HG03520 (cell line): ENCODE measurements around the gene BPIFB1.

Experiments used
- ATAC-seq: cut with Tn5 transposase; IDR thresholded peaks from one replicate; pipeline ENCODE4 v1.9.1; 2021; ENCODE audit warnings: mild to moderate bottlenecking, moderate library complexity; ENCODE audit not compliant: unreplicated experiment

BPIFB1 gene

DNA sequence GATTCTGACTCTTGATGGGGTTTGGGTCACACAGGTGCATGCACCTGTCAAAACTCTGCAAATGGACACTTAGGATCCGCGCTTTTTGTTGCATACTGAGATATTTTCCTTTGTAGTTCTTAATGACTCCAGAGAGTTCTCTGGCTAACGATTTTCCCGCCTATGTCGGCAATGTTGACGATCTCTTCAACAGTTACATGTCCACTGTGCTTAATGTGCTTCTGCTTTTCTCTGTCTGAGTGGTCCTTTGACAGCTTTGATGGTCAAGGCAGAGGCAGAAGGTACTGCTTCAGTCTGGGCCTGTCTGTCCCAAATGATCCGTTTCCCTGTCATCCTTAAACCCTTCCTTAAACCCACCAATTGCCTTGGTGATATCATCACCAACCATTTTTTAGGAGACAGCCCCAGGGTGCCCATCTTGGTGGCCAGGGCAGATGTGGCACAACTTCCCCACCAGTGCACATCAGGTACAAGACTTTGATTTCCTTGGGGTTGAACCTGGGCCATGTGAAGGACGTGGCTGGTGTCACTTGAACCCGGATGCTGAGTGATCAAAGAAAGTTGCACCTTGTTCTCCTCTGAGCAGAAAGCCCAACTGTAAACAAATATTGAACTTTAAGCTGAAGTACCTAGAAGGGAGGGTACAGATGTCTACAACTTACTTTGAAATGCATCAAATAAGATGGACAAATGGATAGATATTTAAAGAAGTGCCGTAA is 10.7 kb upstream of the BPIFB1 start:
- ATAC-seq = no peak

DNA sequence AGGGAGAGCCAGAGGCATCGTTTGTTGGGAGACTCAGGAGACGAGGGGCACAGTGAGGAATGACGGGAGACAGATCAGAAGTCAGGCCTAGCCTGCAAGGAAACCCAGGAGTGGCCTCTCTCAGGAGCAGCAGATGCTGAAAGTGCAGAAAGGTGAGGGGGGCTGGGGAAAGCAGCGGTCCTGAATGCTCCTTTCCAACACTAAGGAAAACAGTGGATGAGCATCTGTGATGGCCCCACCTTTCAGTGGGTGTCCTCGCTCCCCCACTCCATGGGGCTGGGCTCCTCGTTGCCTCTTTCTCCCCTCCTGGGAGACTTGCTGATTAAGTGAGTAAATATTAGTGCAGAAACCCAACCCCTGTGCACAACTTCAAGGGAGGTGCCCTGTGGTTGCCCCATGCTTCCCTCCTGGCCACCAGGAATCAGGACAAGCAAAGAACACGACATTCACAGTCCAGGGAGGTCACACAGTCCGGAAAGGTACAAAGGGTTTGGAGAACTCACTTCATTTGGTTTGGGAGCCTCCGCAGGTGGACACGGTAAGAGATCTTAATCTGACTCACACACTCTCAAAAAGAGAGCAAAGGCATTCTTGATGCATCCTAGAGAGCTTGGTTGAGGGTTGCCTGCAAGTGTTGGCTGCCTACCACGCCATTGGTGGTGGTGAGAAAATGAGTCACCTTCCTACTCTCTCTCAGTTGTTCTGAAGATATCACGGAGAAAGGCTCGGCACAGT is 9.7 kb upstream of the BPIFB1 start:
- ATAC-seq = no peak

DNA sequence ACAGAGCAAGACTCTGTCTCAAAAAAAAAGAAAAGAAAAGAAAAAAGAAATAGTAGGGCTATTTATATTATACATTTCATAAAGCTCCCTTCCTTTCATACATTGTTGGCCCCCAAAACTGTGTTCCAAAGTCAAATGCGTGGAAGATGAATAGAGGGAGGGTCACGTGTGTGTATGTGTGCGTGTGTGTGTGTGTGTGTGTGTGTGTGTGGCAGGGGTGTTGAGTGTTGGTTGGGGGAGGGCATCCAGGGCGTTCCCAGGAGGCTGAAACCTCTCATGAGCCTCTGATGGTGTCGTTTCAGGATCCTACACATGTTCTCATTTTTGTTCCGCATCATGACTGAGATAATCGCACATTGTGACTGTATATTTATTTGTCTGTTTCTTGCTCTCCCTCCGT is 7.8 kb upstream of the BPIFB1 start:
- no peak for ATAC-seq

DNA sequence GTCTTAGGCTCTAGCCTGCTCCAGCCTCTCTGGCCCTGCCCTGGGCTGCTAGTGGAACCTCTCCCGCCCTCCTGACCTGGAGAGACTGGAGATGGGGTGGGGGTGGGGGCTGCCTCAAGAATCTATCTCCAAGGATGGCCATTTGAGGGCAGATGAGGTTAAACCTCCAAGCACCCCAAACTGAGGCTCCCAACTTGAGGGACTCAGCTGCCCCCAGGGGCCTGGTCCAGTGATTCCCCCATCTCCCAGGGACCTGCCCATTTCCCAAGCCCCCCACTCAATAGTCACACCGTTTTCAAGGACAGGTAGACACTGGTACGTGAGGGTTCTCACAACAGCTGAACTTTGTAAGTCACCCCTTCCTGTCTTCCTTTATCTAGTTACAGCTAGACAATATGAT is 7.1 kb upstream of the BPIFB1 start:
- ATAC-seq = no peak

DNA sequence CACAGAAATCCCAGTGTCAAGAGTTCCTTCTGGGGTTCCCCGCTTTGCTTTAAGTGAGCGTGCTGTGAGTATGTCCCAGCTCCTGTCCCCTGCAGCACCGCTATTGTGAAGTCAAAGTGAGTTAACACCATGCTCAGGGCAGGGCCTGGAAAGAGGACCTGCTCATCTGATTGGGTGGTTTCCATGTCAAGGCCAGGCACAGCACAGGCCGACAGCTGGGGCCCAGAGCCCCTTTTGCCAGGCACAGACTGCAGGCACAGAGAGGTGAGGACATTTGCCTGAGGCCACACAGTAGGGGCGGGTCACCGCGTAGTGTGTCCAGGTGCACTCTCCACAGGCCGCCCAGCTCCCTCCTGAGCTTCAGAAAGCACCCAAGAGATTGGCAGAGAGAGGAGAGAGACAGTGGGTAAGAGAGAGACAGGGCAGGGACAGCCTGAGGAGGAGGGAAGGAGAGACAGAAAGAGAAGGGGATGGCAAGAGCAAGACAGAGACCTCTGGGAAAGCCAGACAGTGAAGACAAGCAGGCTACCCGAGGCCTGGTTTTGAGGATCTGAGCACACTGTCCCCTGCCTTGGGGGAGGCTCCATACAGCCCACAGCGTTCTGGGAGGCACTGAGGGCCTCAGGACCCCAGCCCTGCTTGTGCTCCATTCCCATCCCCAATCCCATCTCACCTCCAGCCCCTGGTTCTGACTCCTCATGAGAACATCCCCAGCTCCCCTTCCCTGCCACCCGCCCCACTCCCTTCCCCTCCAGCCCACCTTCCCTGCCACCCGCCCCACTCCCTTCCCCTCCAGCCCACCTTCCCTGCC is 6.5 kb upstream of the BPIFB1 start:
- no peak for ATAC-seq

DNA sequence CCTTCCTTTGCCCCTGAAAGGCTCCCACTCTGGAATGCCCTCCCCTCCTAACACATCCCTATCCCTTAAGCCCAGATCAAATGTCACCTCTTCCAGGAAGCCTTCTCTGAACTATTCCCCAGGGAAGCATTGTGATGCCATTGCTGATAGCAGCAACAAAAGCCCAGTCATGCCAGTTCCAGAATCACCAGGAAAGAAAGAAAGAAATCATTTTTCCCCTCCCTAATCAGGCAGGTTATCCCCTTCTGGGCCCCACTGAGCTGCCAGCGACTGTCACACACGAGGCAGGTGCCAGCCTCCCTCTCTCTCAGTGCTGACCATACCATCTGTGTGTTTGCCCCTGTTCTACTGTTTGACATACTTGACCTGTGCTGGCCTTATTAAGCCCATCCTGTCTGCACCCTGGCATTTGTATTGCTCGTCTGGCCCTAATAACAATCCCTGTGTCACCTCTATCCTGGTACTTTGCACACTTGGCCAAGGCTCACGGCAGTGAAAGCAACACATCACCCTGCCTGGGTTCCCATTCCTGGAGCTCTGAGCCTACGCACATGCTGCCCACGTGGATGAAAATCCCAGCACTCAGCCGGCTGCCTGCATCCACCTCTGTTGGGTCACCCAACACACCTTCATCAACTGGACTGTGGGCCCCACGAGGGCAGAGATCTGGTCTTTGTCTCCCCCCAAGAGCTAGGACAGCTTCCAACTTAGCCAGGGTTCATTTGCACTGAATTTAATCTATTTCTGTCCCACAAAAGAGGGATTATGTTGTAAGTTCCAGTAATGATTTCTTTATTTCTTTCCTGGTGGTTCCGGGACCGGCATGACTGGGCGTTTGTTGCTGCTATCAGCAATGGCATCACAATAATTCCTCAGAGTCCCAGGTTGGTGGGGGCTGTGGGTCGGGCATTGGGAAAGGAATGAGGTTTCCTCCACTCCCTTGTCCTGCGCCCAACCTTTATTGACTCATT is 5.3 kb upstream of the BPIFB1 start:
- ATAC-seq = no peak

DNA sequence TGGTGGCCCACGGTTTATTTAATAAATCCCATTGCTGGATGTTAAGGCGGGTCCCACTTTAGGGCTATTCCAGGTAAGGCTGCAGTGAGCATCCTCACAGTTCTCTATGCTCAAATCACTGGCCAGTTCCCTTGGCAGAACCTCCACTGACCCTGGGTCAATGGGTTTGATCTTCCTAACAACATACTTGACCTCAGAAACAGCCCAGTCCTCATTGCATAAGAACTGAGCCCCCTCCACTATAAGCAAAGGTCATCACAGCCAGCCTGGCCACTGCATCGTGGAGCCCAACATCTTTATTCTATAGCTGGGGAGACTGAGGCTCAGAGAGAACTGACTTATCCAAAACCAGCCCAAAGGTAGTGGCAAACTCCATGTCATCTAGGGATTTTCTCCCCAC is 4.3 kb upstream of the BPIFB1 start:
- no peak for ATAC-seq

DNA sequence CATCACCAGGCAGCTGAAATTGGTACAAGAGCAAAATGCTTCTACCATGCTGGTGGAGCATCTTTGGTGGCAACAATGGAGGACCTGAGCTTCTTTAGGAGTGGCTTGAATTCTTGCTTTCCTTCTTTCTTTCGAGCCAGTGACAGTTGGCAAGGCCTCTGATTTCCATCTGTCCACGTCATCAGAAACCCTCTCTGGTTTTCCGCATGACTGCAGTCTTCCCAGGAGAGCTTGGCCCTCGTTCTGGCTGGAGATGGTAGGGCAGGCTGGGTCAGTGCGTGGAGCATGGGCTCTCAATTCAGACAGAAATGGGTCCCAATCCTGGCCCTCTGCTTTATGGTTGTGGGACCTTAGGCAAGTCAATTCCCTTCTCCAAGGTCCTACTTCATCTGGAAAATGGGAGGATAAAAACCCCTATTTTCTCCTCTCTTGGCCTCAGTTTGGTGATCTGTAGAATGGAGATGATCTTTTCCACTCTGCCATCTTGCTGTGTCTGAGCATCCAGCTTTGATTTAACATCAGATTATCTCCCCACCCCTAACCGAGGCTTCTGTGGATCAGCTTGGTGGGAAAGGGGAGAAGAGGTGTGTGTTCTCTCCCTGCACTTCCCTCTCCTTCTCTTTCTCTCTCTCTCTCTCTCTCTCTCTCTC is 3.6 kb upstream of the BPIFB1 start:
- no peak for ATAC-seq

DNA sequence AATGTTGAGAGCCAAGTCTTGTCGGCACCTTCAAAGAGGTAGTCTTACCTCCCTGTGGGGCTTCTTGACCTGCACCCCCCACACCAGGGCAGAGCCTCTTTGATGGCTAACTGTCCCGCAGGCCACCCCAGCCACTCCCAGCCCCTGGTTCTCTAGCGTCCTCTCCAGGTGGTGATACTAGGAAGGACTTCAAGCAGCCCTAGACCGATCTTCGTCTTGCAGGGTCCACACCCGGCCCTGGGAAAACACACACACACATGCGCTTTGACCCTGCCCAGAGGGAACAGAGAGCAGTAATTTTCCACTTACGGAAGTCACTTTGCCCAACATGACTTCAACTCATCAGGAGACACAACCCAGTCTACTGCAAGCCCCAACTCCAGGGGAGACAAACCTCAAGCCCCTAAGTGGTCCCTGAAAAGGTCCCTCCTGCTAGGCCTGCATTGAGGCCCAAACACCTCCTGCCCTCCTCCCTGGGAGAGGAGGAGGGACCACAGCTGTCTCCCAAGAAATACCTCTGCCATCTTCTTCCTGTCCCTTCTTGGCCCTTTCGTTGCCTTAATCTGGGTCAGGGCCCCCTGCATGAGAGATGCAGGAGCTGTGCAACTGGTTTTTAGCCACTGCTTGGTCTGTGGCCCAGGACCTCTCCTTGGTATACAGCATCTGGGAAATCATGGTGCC is 2.9 kb upstream of the BPIFB1 start:
- ATAC-seq = no peak

DNA sequence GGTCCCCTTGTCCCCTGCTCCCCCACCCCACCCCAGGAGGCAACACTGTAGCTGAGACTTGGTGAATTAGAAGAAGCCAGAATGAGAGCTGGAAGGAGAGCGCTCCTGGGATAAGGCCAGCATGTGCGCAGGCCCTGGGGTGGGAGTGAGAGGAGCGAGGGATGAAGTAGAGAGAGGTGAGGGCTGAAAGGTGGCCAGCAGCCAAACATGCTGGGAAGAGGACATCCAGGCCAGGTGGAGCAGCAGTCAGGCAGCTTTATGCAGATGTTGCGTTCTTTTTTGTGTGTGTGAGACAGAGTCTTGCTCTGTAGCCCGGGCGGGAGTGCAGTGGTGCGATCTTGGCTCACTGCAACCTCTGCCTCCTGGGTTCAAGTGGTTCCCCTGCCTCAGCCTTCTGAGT is 2.2 kb upstream of the BPIFB1 start:
- ATAC-seq = no peak

DNA sequence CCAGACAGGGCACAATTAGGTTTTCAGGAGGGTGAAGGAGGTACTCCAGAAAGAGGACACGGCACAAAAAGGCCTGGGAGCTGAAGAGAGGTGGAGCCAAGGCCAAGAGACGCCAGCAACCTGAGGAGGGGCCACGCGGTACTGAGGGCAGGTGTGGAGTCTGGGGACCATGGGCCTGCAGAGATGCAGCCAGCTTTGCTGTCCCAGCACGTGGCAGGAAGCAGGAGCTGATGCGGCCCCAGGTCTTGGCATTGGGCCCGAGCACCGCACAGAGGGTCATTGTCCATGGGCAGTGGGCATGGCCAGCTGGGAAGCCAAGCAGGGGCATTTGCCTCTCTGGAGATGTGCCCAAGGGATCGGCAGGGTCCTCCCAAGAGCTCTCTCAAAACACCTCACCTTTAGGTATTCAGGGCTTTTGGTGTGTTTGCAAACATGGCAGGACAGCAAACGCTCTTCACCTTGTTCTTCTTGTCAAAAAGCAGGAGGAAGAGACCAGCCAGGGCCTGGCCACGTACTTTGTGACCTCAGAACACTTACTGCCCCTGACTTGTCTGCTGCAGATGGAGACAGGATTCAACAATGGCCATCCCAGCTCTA is 1.4 kb upstream of the BPIFB1 start:
- no peak for ATAC-seq

DNA sequence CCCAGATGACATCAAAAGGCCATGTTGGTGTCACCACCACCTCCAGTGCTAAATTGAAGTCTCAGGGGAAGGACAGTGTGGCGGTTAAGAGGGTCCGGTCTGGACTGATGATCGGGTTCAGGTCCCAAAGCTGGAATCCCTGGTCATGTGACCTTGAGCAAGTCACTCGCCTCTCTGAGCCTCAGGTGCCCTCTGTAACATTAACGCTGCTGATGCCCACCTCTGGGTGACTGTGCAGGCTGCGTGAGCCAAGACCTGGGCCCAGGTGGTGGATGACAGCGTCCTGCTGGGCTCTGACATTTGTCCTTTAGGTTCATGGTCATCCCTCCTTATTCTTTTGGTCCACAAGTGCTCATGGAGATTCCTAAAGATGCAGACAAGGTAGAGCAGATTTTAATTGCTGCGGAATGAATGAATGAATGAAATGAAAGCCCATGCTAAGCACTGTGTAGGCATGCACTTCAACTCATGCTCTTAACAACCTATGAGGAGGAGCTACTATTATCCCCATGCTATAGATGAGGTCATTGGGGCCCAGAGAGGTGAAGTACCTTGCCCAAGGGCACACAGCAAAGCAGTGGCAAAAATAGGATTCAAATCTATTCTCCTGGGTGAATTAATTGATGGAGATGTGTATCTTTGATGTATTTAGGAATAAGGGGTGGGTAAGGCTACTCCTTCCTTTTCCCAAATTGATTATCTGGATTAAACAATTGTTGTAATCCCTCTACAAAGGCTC is 649 bp upstream of the BPIFB1 start:
- no peak for ATAC-seq

DNA sequence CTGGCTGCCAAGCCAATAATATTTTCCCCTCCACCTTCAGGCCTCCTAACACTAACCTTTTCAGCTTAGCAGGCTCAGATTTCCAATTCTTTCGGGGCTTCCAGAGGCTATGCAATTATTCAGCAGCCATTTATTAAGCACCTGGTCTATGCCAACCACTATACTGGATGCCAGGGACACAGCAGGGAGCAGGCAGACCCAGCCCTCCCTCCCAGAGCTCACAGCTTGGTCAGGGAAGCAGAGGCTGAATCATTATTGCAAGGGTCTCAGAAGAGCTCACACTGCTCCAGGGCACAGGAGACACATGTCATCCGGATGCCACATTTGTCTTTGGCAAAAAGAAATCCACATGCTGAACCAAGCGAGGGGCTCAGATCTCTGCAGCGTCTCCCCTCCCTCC is 1.3 kb downstream of the BPIFB1 start:
- no peak for ATAC-seq

DNA sequence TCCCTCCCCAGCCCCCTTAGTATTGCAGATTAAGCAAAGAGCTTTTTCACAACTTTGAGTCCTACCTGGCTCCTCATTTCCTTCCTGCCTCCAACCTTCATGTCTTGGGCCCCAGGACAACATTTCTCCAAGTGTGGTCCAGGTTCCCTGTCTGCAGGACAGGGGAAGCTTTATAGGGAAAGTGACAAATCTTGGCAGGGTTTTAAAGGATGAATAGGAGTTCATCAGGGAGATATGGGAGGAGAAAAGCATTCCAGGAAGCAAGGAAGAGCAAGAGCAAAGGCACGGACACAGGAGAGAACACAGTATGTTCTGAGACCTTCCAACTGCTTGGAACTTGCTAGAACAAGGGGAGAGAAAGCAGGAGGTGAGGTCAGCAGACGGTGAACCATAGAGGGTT is 1.9 kb downstream of the BPIFB1 start:
- no peak for ATAC-seq

DNA sequence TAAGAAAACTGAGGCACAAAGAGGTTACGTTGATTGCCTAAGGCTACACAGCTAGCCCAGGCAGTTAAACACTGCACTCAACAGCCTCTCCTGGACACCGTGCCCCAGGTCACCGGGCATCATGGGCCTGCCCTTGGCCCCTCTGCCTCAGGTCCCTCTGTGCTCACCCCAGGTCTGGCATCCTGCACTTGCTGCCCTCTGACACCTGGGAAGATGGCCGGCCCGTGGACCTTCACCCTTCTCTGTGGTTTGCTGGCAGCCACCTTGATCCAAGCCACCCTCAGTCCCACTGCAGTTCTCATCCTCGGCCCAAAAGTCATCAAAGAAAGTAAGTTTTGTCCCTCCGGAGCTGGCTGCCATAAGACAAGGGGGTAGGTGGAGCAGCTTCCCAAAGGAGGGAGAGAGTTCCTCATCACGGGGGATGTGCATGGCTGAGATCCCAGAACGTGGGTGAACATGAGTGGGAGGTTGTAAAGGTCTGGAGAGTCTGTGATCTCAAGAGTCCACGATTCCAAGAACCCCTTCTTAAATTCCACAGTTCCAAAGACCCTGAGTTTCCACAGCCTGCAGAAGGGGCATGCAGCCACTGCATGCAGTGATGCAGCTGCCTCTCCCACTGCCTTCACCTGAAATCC is 3.0 kb downstream of the BPIFB1 start:
- no peak for ATAC-seq

DNA sequence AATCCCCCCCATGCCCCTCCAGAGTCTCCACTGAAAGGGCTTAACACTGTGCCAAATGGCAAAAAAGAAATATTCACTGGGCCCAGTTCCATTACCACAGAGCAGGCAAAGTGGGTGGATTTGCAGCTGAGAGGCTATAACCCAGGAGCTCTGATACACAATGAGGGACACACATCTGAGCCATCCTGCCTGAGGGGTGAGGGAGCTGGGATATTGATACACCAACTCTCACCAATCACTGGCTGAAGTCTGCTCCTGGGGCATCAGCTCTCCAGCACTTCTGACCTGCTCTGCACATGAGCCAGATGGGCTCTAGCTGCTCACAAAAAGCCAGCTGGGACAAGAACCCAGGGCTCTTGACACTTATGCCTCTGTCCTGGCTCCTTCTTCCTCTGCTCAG is 4.9 kb downstream of the BPIFB1 start:
- no peak for ATAC-seq

DNA sequence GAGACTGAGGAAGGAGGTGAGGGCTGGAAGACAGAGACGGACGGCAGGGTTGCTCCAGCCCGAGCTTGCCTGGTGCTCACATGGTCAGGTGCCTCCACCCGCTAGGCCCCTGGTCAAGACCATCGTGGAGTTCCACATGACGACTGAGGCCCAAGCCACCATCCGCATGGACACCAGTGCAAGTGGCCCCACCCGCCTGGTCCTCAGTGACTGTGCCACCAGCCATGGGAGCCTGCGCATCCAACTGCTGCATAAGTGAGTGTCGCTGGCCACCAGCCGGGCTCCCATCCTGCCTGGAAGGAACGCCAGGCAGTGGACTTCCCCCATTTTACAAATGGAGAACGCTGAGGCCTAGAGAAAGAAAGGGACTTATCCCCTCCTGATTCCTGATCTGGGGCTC is 7.8 kb downstream of the BPIFB1 start:
- no peak for ATAC-seq

DNA sequence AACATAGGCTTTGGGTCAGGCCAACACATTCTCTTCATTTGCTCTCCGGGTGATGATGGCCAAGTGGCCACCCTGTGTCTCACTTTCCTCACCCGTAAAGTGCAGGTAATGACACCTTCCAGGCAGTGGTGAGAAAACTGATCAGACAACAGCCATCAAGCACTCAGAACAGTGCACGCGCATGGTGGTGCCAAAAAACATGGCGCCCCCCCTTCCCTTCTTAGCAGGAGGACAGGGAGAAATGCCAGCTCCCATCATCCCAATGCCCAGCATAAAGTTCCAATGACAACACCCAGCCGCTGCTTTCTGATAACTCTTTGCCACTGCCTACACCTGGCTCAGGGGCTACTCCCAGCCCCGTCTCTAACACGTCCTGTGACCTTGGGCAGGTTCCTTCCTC is 8.4 kb downstream of the BPIFB1 start:
- no peak for ATAC-seq
